HepG2 (cell line): ENCODE measurements around the gene CDK5RAP2. TPM values are rescaled to one million over a fixed set of nuclear protein-coding genes. Genes with fewer than 3 reads are reported as not detected.

Experiments used
- ATAC-seq: fragments of 200-7000 bp; cut with Tn5 transposase; 3 replicates; pipeline ENCODE4 v1.9.1; 2020; ENCODE audit warnings: mild to moderate bottlenecking, moderate library complexity
- BruUV-seq: library from RNA; stranded (reverse); fragments of 400-500 nt; replicated peaks from 2 replicates; lab custom pipeline; 2021; lab: Mats Ljungman, UMichigan
- CTCF ChIA-PET: fragments of 300-600 bp; formaldehyde crosslinking; extraction: SDS; loops from one replicate; lab custom pipeline; 2021; ENCODE audit warnings: low total read pairs, inconsistent platforms, low intra/inter-chr PET ratio; lab: Yijun Ruan, JAX
- POLR2A ChIA-PET: fragments of 350-600 bp; sonication (Branson Sonifier 250); formaldehyde crosslinking; loops from one replicate; lab custom pipeline; 2020; ENCODE audit warnings: antibody characterized with exemption, inconsistent platforms; lab: Yijun Ruan, JAX
- DNase-seq: peaks from one replicate; pipeline ENCODE4 v3.0.0-alpha.2; 2015; ENCODE audit warnings: low spot score
- FAIRE-seq: peaks from 3 replicates; lab custom pipeline; 2011; peaks lifted over from hg19 to GRCh38; lab: Jason Lieb, UNC
- H2AFZ ChIP-seq: one replicate; pipeline ENCODE4 v1.6.1; 2011; ENCODE audit warnings: low read length, inconsistent platforms
- H3K27ac ChIP-seq: fragments of 300-600 bp; 3 replicates; pipeline ENCODE4 v1.8.0; 2011; ENCODE audit warnings: mixed run types, mild to moderate bottlenecking, mixed read lengths, low read length, inconsistent platforms; ENCODE audit not compliant: insufficient read depth; ENCODE audit errors: extremely low read length
- H3K27me3 ChIP-seq, 2 experiments: fragments of 200-600 bp in 1 of 2; 2 replicates in 1 of 2; 3 replicates in 1 of 2; pipeline versions ENCODE4 v1.6.0 to v1.8.0; 2011; ENCODE audit warnings: low read length in 2 of 2, mild to moderate bottlenecking in 2 of 2, moderate library complexity in 2 of 2, inconsistent platforms in 1 of 2; ENCODE audit not compliant: insufficient read depth in 2 of 2, control insufficient read depth in 1 of 2
- H3K36me3 ChIP-seq, 2 experiments: fragments of 200-600 bp in 1 of 2; replicated peaks in 1 of 2; 2 replicates in 1 of 2; 3 replicates in 1 of 2; pipeline versions ENCODE4 v1.5.1 to v1.8.0; 2011; ENCODE audit warnings: low read length in 2 of 2, inconsistent platforms in 1 of 2; ENCODE audit not compliant: insufficient read depth in 2 of 2, control insufficient read depth in 1 of 2
- H3K4me1 ChIP-seq: 2 replicates; pipeline ENCODE4 v1.5.1; 2012; ENCODE audit warnings: low read length, inconsistent platforms; ENCODE audit not compliant: insufficient read depth
- H3K4me2 ChIP-seq: 2 replicates; pipeline ENCODE4 v1.6.0; 2011; ENCODE audit warnings: low read depth, low read length, inconsistent platforms
- H3K4me3 ChIP-seq, 3 experiments: fragments of 200-600 bp in 1 of 3; sonication (generic), shearing (Covaris generic) in 1 of 3; replicated peaks in 1 of 3; 2 replicates each; pipeline ENCODE4 v1.5.1; 2011 to 2016; ENCODE audit warnings: low read length in 3 of 3, inconsistent platforms in 2 of 3, low read depth in 2 of 3, mild to moderate bottlenecking in 2 of 3, control low read depth in 1 of 3, mixed read lengths in 1 of 3; ENCODE audit not compliant: insufficient read depth in 1 of 3
- H3K79me2 ChIP-seq: one replicate; pipeline ENCODE4 v1.6.1; 2011; ENCODE audit warnings: low read length, inconsistent platforms; ENCODE audit not compliant: insufficient read depth
- H3K9ac ChIP-seq: 2 replicates; pipeline ENCODE4 v1.6.0; 2011; ENCODE audit warnings: mild to moderate bottlenecking, low read depth, low read length, inconsistent platforms; ENCODE audit not compliant: insufficient read depth
- H3K9me3 ChIP-seq: 2 replicates; pipeline ENCODE4 v1.5.1; 2012; ENCODE audit warnings: mild to moderate bottlenecking, low read length
- H4K20me1 ChIP-seq: 2 replicates; pipeline ENCODE4 v1.6.0; 2011; ENCODE audit warnings: inconsistent platforms, mild to moderate bottlenecking, low read length, moderate library complexity; ENCODE audit not compliant: insufficient read depth
- BCL6 ChIP-seq: IDR thresholded peaks from 2 replicates; pipeline ENCODE4 v1.6.1; 2016; ENCODE audit warnings: missing genetic modification reagents, missing compliant biosample characterization
- CBX2 ChIP-seq, 2 experiments: fragments of 200-600 bp in 1 of 2; sonication (generic); formaldehyde crosslinking in 1 of 2; IDR thresholded peaks; 2 replicates each; pipeline versions ENCODE4 v1.7.0 to v1.8.1; 2018 to 2022; ENCODE audit warnings: low read depth in 2 of 2, low read length in 1 of 2, mild to moderate bottlenecking in 1 of 2, missing genetic modification reagents in 1 of 2
- PAF1 ChIP-seq: IDR thresholded peaks from 2 replicates; pipeline ENCODE4 v1.6.1; 2016; ENCODE audit warnings: missing genetic modification reagents, missing compliant biosample characterization
- TFAP4 ChIP-seq: sonication (generic); IDR thresholded peaks from 2 replicates; pipeline ENCODE4 v1.6.1; 2016; ENCODE audit warnings: low read depth, borderline replicate concordance
- WGBS: methylation state at CpG from one replicate; pipeline ENCODE4 v1.1.6; 2017; ENCODE audit warnings: low lambda C conversion rate; 5-methylcytosine and 5-hydroxymethylcytosine counted together
- in situ Hi-C: cut with HindIII; loops from 2 replicates; pipeline ENCODE4 v1.10.0; 2017; ENCODE audit warnings: low pct_unique_long_range_greater_than_20kb; ENCODE audit not compliant: extremely low pct_ligation_motif_present
- intact Hi-C: fragments of 100-400 bp; cut with micrococcal nuclease; formaldehyde crosslinking; loops from one replicate; pipeline ENCODE4 v1.10.0; 2022; ENCODE audit not compliant: unreplicated experiment
- polyA plus RNA-seq, 8 experiments: library from polyadenylated mRNA; depleted of rRNA in 3 of 8; stranded (reverse) in 7 of 8; unstranded in 1 of 8; fragments of >200 nt; fragmentation: Illumina TruSeq in 4 of 8; extraction: Trizol in 4 of 8; gene quantifications; 2 replicates each; pipeline versions ENCODE4 v1.2.1 to v1.2.3, GENCODE V29; 2011 to 2016; ENCODE audit warnings: low read depth in 4 of 8, missing spikeins in 1 of 8, mixed read lengths in 1 of 8; ENCODE audit not compliant: insufficient read depth in 1 of 8
- total RNA-seq, 5 experiments: library from RNA; depleted of rRNA; stranded (reverse); fragments of >200 nt; fragmentation: Illumina TruSeq; extraction: Trizol; gene quantifications; 2 replicates each; pipeline ENCODE4 v1.2.3, GENCODE V29; 2016; ENCODE audit warnings: low read depth in 1 of 5
- TF ChIP-seq, protein P1 (sequence below): sonication (generic); formaldehyde crosslinking; IDR thresholded peaks from 2 replicates; pipeline ENCODE4 v1.8.0; 2022; ENCODE audit warnings: mild to moderate bottlenecking, missing genetic modification reagents, borderline replicate concordance

The CDK5RAP2 gene
- total and polyA plus RNA-seq, 2 of the 13 experiments (the other 11 are each of a cell fraction or from before 2014, with no cell fraction given) = 31.8 to 42.2 TPM

GRCh38 chr9:120532475-120532874, 47.5 kb downstream of the CDK5RAP2 start:
- Histone ChIP-seq H2AFZ (no peak overlapping the region), H3K27ac (no peak overlapping the region), H3K9ac (no peak overlapping the region), H3K9me3 (no peaks in the 10 kb centered on the region), H3K4me2 (no peak overlapping the region), H3K36me3 (peaks cover 39 to 86% of the 10 kb centered on the region in 2 experiments), H3K79me2 (no peaks in the 10 kb centered on the region), H4K20me1 (no peaks in the 10 kb centered on the region), H3K4me1 (peaks cover 4% of the 10 kb centered on the region), H3K4me3 (no peak overlapping the region), H3K27me3 (no peaks in the 10 kb centered on the region)
- intact Hi-C loops (loop anchor here (10.0 kb wide), 1 partner anchor 82 kb away; no protein-coding TSS in a partner anchor), in situ Hi-C loops (no loop called here)
- TF ChIP-seq CBX2 (IDR thresholded peaks at IDR 0.05; ENCODE audit: low read depth, low read length) = no peak
- TF ChIP-seq CBX2 (CRISPR knock-in tag; IDR thresholded peaks at IDR 0.05; ENCODE audit: low read depth) = no peak
- TF ChIP-seq, protein P1, sequence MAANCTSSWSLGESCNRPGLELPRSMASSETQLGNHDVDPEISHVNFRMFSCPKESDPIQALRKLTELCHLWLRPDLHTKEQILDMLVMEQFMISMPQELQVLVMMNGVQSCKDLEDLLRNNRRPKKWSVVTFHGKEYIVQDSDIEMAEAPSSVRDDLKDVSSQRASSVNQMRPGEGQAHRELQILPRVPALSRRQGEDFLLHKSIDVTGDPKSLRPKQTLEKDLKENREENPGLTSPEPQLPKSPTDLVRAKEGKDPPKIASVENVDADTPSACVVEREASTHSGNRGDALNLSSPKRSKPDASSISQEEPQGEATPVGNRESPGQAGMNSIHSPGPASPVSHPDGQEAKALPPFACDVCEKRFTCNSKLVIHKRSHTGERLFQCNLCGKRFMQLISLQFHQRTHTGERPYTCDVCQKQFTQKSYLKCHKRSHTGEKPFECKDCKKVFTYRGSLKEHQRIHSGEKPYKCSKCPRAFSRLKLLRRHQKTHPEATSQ (CRISPR knock-in tag) = no peak
- TF ChIP-seq BCL6 (CRISPR knock-in tag) = no peak
- no peak for TF ChIP-seq TFAP4
- no peak for TF ChIP-seq PAF1
- no TSS peak for BruUV-seq
- ChIA-PET CTCF (no interaction called here), POLR2A (interaction anchor here (2.0 kb wide), 1 partner anchor 39 kb away, joined by 6 read pairs; no protein-coding TSS in a partner anchor)
- FAIRE-seq (no peak), ATAC-seq (no peak), DNase-seq (no peak)
- WGBS = 97% methylated on average over 6 of the region's 6 CpGs
